Stimulated activated naive CD8-positive, alpha-beta T cell treated with anti-CD3 and anti-CD28 coated beads, Interleukin-15, amount 100 ng/mL, for 72 hours (primary cell): ENCODE measurements around the gene HSP90AB1.

ENCODE experiments used
- ATAC-seq: fragments of 150-1000 bp; cut with Tn5 transposase; 2 replicates; pipeline ENCODE4 v1.10.0; 2021; ENCODE audit warnings: mild to moderate bottlenecking, moderate library complexity
- DNase-seq, 2 donors: peaks; one replicate each; pipeline ENCODE4 v3.0.0; 2021 to 2022
- H3K27ac Mint-ChIP-seq, 2 donors: one replicate each; pipeline ENCODE4 v1.8.0; 2022; ENCODE audit warnings: mild to moderate bottlenecking in 2 of 2, mixed read lengths in 2 of 2, moderate library complexity in 2 of 2
- H3K27me3 Mint-ChIP-seq: one replicate; pipeline ENCODE4 v1.8.0; 2022; ENCODE audit warnings: mixed read lengths
- H3K4me1 Mint-ChIP-seq: one replicate; pipeline ENCODE4 v1.8.0; 2022; ENCODE audit warnings: mild to moderate bottlenecking, mixed read lengths
- H3K4me3 Mint-ChIP-seq, 2 donors: one replicate each; pipeline ENCODE4 v1.8.0; 2022; ENCODE audit warnings: mild to moderate bottlenecking in 2 of 2, mixed read lengths in 2 of 2, moderate library complexity in 1 of 2
- H3K9me3 Mint-ChIP-seq, 2 donors: one replicate each; pipeline ENCODE4 v1.8.0; 2022; ENCODE audit warnings: mixed read lengths in 2 of 2

Gene HSP90AB1

GRCh38 chr6:44265007-44265721, 18.3 kb downstream of the HSP90AB1 start, which contains the start of gene NFKBIE:
NFKBIE (minus strand) TSS chr6:44265551; CDS start chr6:44265346, 205 bp downstream.
- Mint-ChIP-seq H3K27me3 (peaks cover 26% of the 10 kb centered on the region), H3K9me3 (no peaks in the 10 kb centered on the region), H3K4me1 (peaks cover 78% of the 10 kb centered on the region), H3K4me3 (peak within 1 kb of the TSS; percentile 97 to 99), H3K27ac (peak within 1 kb of the TSS; percentile 91 to 97)
- DNase-seq: peak; percentile 95
- peak; percentile 68 for ATAC-seq

- Mint-ChIP-seq H3K9me3 (no peaks in the 10 kb centered on the region), H3K27ac (peak overlapping the region; percentile 35 to 88), H3K4me3 (peak overlapping the region; percentile 97 to 99), H3K27me3 (peaks cover 29% of the 10 kb centered on the region), H3K4me1 (peaks cover 72% of the 10 kb centered on the region)
- DNase-seq (no peak), ATAC-seq (no peak)
These were observed 18.9 kb downstream of the HSP90AB1 start for GRCh38 chr6:44265722-44266233.

GRCh38 chr6:44266347-44266746, 19.4 kb downstream of the HSP90AB1 start:
- peak in 1 of 2 donors; percentile 57 for DNase-seq
- ATAC-seq: peak; percentile 54
- Mint-ChIP-seq H3K4me1 (peaks cover 72% of the 10 kb centered on the region), H3K4me3 (peak overlapping the region; percentile 80 to 97), H3K27me3 (peaks cover 35% of the 10 kb centered on the region), H3K27ac (peak overlapping the region; percentile 85 to 88), H3K9me3 (no peaks in the 10 kb centered on the region)

GRCh38 chr6:44267252-44267651, 20.4 kb downstream of the HSP90AB1 start:
- no peak overlapping the region for H3K4me3 Mint-ChIP-seq
- H3K9me3 Mint-ChIP-seq: no peaks in the 10 kb centered on the region
- DNase-seq: no peak
- no peak overlapping the region for H3K27ac Mint-ChIP-seq
- H3K27me3 Mint-ChIP-seq: peaks cover 44% of the 10 kb centered on the region
- H3K4me1 Mint-ChIP-seq: peaks cover 65% of the 10 kb centered on the region
- ATAC-seq: no peak

GRCh38 chr6:44268095-44268628, 21.3 kb downstream of the HSP90AB1 start:
- ATAC-seq: no peak
- peaks cover 56% of the 10 kb centered on the region for H3K4me1 Mint-ChIP-seq
- no peak overlapping the region for H3K27ac Mint-ChIP-seq
- DNase-seq: peak; percentile 54 to 56
- no peak overlapping the region for H3K4me3 Mint-ChIP-seq
- peaks cover 53% of the 10 kb centered on the region for H3K27me3 Mint-ChIP-seq
- H3K9me3 Mint-ChIP-seq: no peaks in the 10 kb centered on the region

- H3K4me1 Mint-ChIP-seq: peaks cover 44% of the 10 kb centered on the region
- ATAC-seq (no peak), DNase-seq (no peak)
- H3K9me3 Mint-ChIP-seq: no peaks in the 10 kb centered on the region
- no peak overlapping the region for H3K27ac Mint-ChIP-seq
- peaks cover 65% of the 10 kb centered on the region for H3K27me3 Mint-ChIP-seq
- peak overlapping the region; percentile 64 to 77 for H3K4me3 Mint-ChIP-seq
These were observed 22.4 kb downstream of the HSP90AB1 start for GRCh38 chr6:44269178-44269920.

- H3K4me3 Mint-ChIP-seq: peak within 1 kb of the TSS; percentile 70 to 77
- peaks cover 44% of the 10 kb centered on the region for H3K4me1 Mint-ChIP-seq
- no peak within 1 kb of the TSS for H3K27ac Mint-ChIP-seq
- no peaks in the 10 kb centered on the region for H3K9me3 Mint-ChIP-seq
- ATAC-seq (no peak), DNase-seq (no peak)
- H3K27me3 Mint-ChIP-seq: peaks cover 71% of the 10 kb centered on the region
These were observed 23.1 kb downstream of the HSP90AB1 start, which contains the start of gene TMEM151B for GRCh38 chr6:44269921-44270525. TMEM151B (plus strand) TSS chr6:44270450; CDS start chr6:44270743, 293 bp downstream.

GRCh38 chr6:44270526-44271405, 23.9 kb downstream of the HSP90AB1 start:
- peak; percentile 24 for ATAC-seq

GRCh38 chr6:44271406-44271723, 24.5 kb downstream of the HSP90AB1 start:
- no peak for ATAC-seq
- peaks cover 71% of the 10 kb centered on the region for H3K27me3 Mint-ChIP-seq
- H3K27ac Mint-ChIP-seq: no peak overlapping the region
- no peaks in the 10 kb centered on the region for H3K9me3 Mint-ChIP-seq
- peak overlapping the region; percentile 38 to 70 for H3K4me3 Mint-ChIP-seq
- DNase-seq: no peak
- H3K4me1 Mint-ChIP-seq: peaks cover 38% of the 10 kb centered on the region

More at GRCh38 chr6:44270526-44271405, 23.9 kb downstream of the HSP90AB1 start:
- no peak for DNase-seq
- Mint-ChIP-seq H3K27ac (no peak overlapping the region), H3K4me3 (peak overlapping the region; percentile 38 to 70), H3K9me3 (no peaks in the 10 kb centered on the region), H3K27me3 (peaks cover 71% of the 10 kb centered on the region), H3K4me1 (peaks cover 44% of the 10 kb centered on the region)

GRCh38 chr6:44271914-44272313, 25.0 kb downstream of the HSP90AB1 start:
- no peak overlapping the region for H3K4me3 Mint-ChIP-seq
- H3K27me3 Mint-ChIP-seq: peaks cover 73% of the 10 kb centered on the region
- DNase-seq: no peak
- no peak overlapping the region for H3K27ac Mint-ChIP-seq
- no peak for ATAC-seq
- no peaks in the 10 kb centered on the region for H3K9me3 Mint-ChIP-seq
- peaks cover 32% of the 10 kb centered on the region for H3K4me1 Mint-ChIP-seq

- Mint-ChIP-seq H3K4me3 (no peak overlapping the region), H3K4me1 (peaks cover 29% of the 10 kb centered on the region), H3K9me3 (no peaks in the 10 kb centered on the region), H3K27me3 (peaks cover 75% of the 10 kb centered on the region), H3K27ac (no peak overlapping the region)
- no peak for ATAC-seq
- DNase-seq: no peak
These were observed 25.6 kb downstream of the HSP90AB1 start for GRCh38 chr6:44272529-44272928.

- ATAC-seq: no peak
- Mint-ChIP-seq H3K4me1 (peaks cover 24% of the 10 kb centered on the region), H3K9me3 (no peaks in the 10 kb centered on the region), H3K27ac (no peak overlapping the region), H3K4me3 (no peak overlapping the region), H3K27me3 (peaks cover 80% of the 10 kb centered on the region)
- DNase-seq: no peak
These were observed 26.2 kb downstream of the HSP90AB1 start for GRCh38 chr6:44272999-44273566.

GRCh38 chr6:44273617-44274016, 26.7 kb downstream of the HSP90AB1 start:
- no peak overlapping the region for H3K27ac Mint-ChIP-seq
- peaks cover 19% of the 10 kb centered on the region for H3K4me1 Mint-ChIP-seq
- no peaks in the 10 kb centered on the region for H3K9me3 Mint-ChIP-seq
- H3K4me3 Mint-ChIP-seq: no peak overlapping the region
- peaks cover 83% of the 10 kb centered on the region for H3K27me3 Mint-ChIP-seq
- ATAC-seq: no peak
- no peak for DNase-seq

GRCh38 chr6:44275271-44275748, 28.4 kb downstream of the HSP90AB1 start:
- Mint-ChIP-seq H3K27me3 (peaks cover 79% of the 10 kb centered on the region), H3K4me1 (peaks cover 8% of the 10 kb centered on the region), H3K4me3 (peak overlapping the region; percentile 18 to 48), H3K9me3 (no peaks in the 10 kb centered on the region), H3K27ac (no peak overlapping the region)
- no peak for ATAC-seq
- DNase-seq: no peak
